ENCODE data around the gene TTLL12.

The TTLL12 gene

GRCh38 chr22:43213051-43213450 lies 26.1 kb upstream of the TTLL12 start:
- no peak overlapping the region for H3K27ac ChIP-seq (ENCODE audit: low read depth, low read length, severe bottlenecking)
- WGBS, 2 experiments (ENCODE audit: insufficient coverage in 2 of 2), result 22 to 27% methylated on average over 8 of the region's 8 CpGs
- no peaks in the 10 kb centered on the region for H3K36me3 ChIP-seq (ENCODE audit: control insufficient read depth, insufficient read depth, low read length)
- H3K4me1 ChIP-seq (ENCODE audit: control insufficient read depth, insufficient read depth, low read length, poor library complexity, severe bottlenecking), result no peaks in the 10 kb centered on the region
- H3K4me3 ChIP-seq (ENCODE audit: extremely low read depth, insufficient read depth, low read length, poor library complexity, severe bottlenecking), result no peak overlapping the region
- no peaks in the 10 kb centered on the region for H3K9me3 ChIP-seq (ENCODE audit: control insufficient read depth, low read length)

GRCh38 chr22:43212434-43212952 lies 25.6 kb upstream of the TTLL12 start:
- Histone ChIP-seq H3K9me3 (ENCODE audit: control insufficient read depth, low read length) (no peaks in the 10 kb centered on the region), H3K4me1 (ENCODE audit: control insufficient read depth, insufficient read depth, low read length, poor library complexity, severe bottlenecking) (no peaks in the 10 kb centered on the region), H3K36me3 (ENCODE audit: control insufficient read depth, insufficient read depth, low read length) (no peaks in the 10 kb centered on the region), H3K4me3 (ENCODE audit: extremely low read depth, insufficient read depth, low read length, poor library complexity, severe bottlenecking) (no peak overlapping the region), H3K27ac (ENCODE audit: low read depth, low read length, severe bottlenecking) (no peak overlapping the region)
- WGBS, 2 experiments (ENCODE audit: insufficient coverage in 2 of 2), result 93 to 94% methylated on average over 14 to 21 of the region's 23 CpGs

GRCh38 chr22:43211941-43212433 lies 25.1 kb upstream of the TTLL12 start:
- H3K27ac ChIP-seq (ENCODE audit: low read depth, low read length, severe bottlenecking), result no peak overlapping the region
- 92 to 98% methylated on average over 8 to 10 of the region's 13 CpGs for WGBS, 2 experiments (ENCODE audit: insufficient coverage in 2 of 2)
- no peaks in the 10 kb centered on the region for H3K9me3 ChIP-seq (ENCODE audit: control insufficient read depth, low read length)
- no peaks in the 10 kb centered on the region for H3K4me1 ChIP-seq (ENCODE audit: control insufficient read depth, insufficient read depth, low read length, poor library complexity, severe bottlenecking)
- H3K36me3 ChIP-seq (ENCODE audit: control insufficient read depth, insufficient read depth, low read length), result no peaks in the 10 kb centered on the region
- no peak overlapping the region for H3K4me3 ChIP-seq (ENCODE audit: extremely low read depth, insufficient read depth, low read length, poor library complexity, severe bottlenecking)

- H3K36me3 ChIP-seq (ENCODE audit: control insufficient read depth, insufficient read depth, low read length), result no peaks in the 10 kb centered on the region
- no peaks in the 10 kb centered on the region for H3K9me3 ChIP-seq (ENCODE audit: control insufficient read depth, low read length)
- H3K4me3 ChIP-seq (ENCODE audit: extremely low read depth, insufficient read depth, low read length, poor library complexity, severe bottlenecking), result no peak overlapping the region
- WGBS, 2 experiments (ENCODE audit: insufficient coverage in 2 of 2), result 94 to 95% methylated on average over 21 to 22 of the region's 34 CpGs
- no peaks in the 10 kb centered on the region for H3K4me1 ChIP-seq (ENCODE audit: control insufficient read depth, insufficient read depth, low read length, poor library complexity, severe bottlenecking)
- H3K27ac ChIP-seq (ENCODE audit: low read depth, low read length, severe bottlenecking), result no peak overlapping the region
These were observed 23.9 kb upstream of the TTLL12 start for GRCh38 chr22:43210631-43211515.

GRCh38 chr22:43209971-43210370 lies 23.0 kb upstream of the TTLL12 start:
- Histone ChIP-seq H3K36me3 (ENCODE audit: control insufficient read depth, insufficient read depth, low read length) (no peaks in the 10 kb centered on the region), H3K4me3 (ENCODE audit: extremely low read depth, insufficient read depth, low read length, poor library complexity, severe bottlenecking) (no peak overlapping the region), H3K4me1 (ENCODE audit: control insufficient read depth, insufficient read depth, low read length, poor library complexity, severe bottlenecking) (no peaks in the 10 kb centered on the region), H3K27ac (ENCODE audit: low read depth, low read length, severe bottlenecking) (no peak overlapping the region), H3K9me3 (ENCODE audit: control insufficient read depth, low read length) (no peaks in the 10 kb centered on the region)
- WGBS, 2 experiments (ENCODE audit: insufficient coverage in 2 of 2), result 86 to 92% methylated on average over 16 to 22 of the region's 22 CpGs

GRCh38 chr22:43209523-43209890 lies 22.6 kb upstream of the TTLL12 start:
- H3K27ac ChIP-seq (ENCODE audit: low read depth, low read length, severe bottlenecking), result no peak overlapping the region

GRCh38 chr22:43208703-43209522 lies 22.0 kb upstream of the TTLL12 start:
- WGBS, 2 experiments (ENCODE audit: insufficient coverage in 2 of 2), result 92 to 96% methylated on average over 21 to 25 of the region's 26 CpGs
- no peaks in the 10 kb centered on the region for H3K4me1 ChIP-seq (ENCODE audit: control insufficient read depth, insufficient read depth, low read length, poor library complexity, severe bottlenecking)
- H3K9me3 ChIP-seq (ENCODE audit: control insufficient read depth, low read length), result no peaks in the 10 kb centered on the region
- no peaks in the 10 kb centered on the region for H3K36me3 ChIP-seq (ENCODE audit: control insufficient read depth, insufficient read depth, low read length)
- no peak overlapping the region for H3K27ac ChIP-seq (ENCODE audit: low read depth, low read length, severe bottlenecking)
- H3K4me3 ChIP-seq (ENCODE audit: extremely low read depth, insufficient read depth, low read length, poor library complexity, severe bottlenecking), result no peak overlapping the region

More at GRCh38 chr22:43209523-43209890, 22.6 kb upstream of the TTLL12 start:
- H3K4me1 ChIP-seq (ENCODE audit: control insufficient read depth, insufficient read depth, low read length, poor library complexity, severe bottlenecking), result no peaks in the 10 kb centered on the region
- WGBS, 2 experiments (ENCODE audit: insufficient coverage in 2 of 2), result 92 to 97% methylated on average over 5 to 13 of the region's 15 CpGs
- H3K9me3 ChIP-seq (ENCODE audit: control insufficient read depth, low read length), result no peaks in the 10 kb centered on the region
- H3K36me3 ChIP-seq (ENCODE audit: control insufficient read depth, insufficient read depth, low read length), result no peaks in the 10 kb centered on the region
- H3K4me3 ChIP-seq (ENCODE audit: extremely low read depth, insufficient read depth, low read length, poor library complexity, severe bottlenecking), result no peak overlapping the region

GRCh38 chr22:43207849-43208702 lies 21.1 kb upstream of the TTLL12 start:
- Histone ChIP-seq H3K9me3 (ENCODE audit: control insufficient read depth, low read length) (no peaks in the 10 kb centered on the region), H3K36me3 (ENCODE audit: control insufficient read depth, insufficient read depth, low read length) (no peaks in the 10 kb centered on the region), H3K27ac (ENCODE audit: low read depth, low read length, severe bottlenecking) (no peak overlapping the region), H3K4me1 (ENCODE audit: control insufficient read depth, insufficient read depth, low read length, poor library complexity, severe bottlenecking) (no peaks in the 10 kb centered on the region), H3K4me3 (ENCODE audit: extremely low read depth, insufficient read depth, low read length, poor library complexity, severe bottlenecking) (no peak overlapping the region)
- 90 to 93% methylated on average over 21 to 24 of the region's 26 CpGs for WGBS, 2 experiments (ENCODE audit: insufficient coverage in 2 of 2)

GRCh38 chr22:43207386-43207785 lies 20.5 kb upstream of the TTLL12 start:
- 91 to 94% methylated on average over 10 to 11 of the region's 13 CpGs for WGBS, 2 experiments (ENCODE audit: insufficient coverage in 2 of 2)
- no peaks in the 10 kb centered on the region for H3K36me3 ChIP-seq (ENCODE audit: control insufficient read depth, insufficient read depth, low read length)
- no peaks in the 10 kb centered on the region for H3K9me3 ChIP-seq (ENCODE audit: control insufficient read depth, low read length)
- no peak overlapping the region for H3K4me3 ChIP-seq (ENCODE audit: extremely low read depth, insufficient read depth, low read length, poor library complexity, severe bottlenecking)
- no peaks in the 10 kb centered on the region for H3K4me1 ChIP-seq (ENCODE audit: control insufficient read depth, insufficient read depth, low read length, poor library complexity, severe bottlenecking)
- H3K27ac ChIP-seq (ENCODE audit: low read depth, low read length, severe bottlenecking), result no peak overlapping the region

Measured in mesodermal cell (in vitro differentiated cells).